Keratinocyte (primary cell): ENCODE data around the gene GIPC3.

Source experiments
- CTCF ChIP-seq, 3 experiments: IDR thresholded peaks in 1 of 3; conservative IDR thresholded peaks in 1 of 3; optimal IDR thresholded peaks in 1 of 3; 2 replicates in 2 of 3; 3 replicates in 1 of 3; pipeline versions ENCODE3 to v1.5.1; 2011; ENCODE audit warnings: low read length in 3 of 3, mild to moderate bottlenecking in 3 of 3, moderate library complexity in 2 of 3, control low read depth in 1 of 3, inconsistent platforms in 1 of 3; ENCODE audit not compliant: insufficient read depth in 2 of 3; ENCODE audit errors: extremely low read depth in 1 of 3
- EZH2 ChIP-seq: IDR thresholded peaks from one replicate; pipeline ENCODE4 v1.6.1; 2012; ENCODE audit warnings: inconsistent platforms, mild to moderate bottlenecking, low read length, moderate library complexity

DNA sequence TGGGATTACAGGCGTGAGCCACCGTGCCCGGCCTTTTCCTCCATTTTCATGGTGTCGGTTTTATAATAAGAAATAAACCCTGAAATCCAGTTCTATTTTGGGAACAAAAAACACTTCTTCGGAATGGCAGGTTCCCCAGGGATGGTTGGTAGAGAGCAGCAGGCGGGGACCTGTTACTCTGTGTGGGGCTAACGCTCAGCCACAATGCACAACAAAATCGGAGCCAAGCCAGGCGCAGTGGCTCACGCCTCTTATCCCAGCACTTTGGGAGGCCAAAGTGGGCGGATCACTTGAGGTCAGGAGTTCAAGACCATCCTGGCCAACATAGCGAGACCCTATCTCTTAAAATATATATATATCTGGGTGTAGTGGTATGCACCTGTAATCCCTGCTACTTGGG, 15.7 kb downstream of the GIPC3 start:
- TF ChIP-seq CTCF (optimal IDR thresholded peaks at IDR 0.05 in 1 of 3, IDR thresholded peaks at IDR 0.05 in 1 of 3, conservative IDR thresholded peaks at IDR 0.05 in 1 of 3; ENCODE audit: extremely low read depth in 1 of 3, insufficient read depth in 2 of 3, low read length in 3 of 3) (no peak), EZH2 (no peak)
